Left lung (tissue), 10 donors: ENCODE measurements around the gene RNF187. TPM values are rescaled to one million over a fixed set of nuclear protein-coding genes. Genes with fewer than 3 reads are reported as not detected.

Experiments
- ATAC-seq: fragments of 200-7000 bp; cut with Tn5 transposase; one replicate; pipeline ENCODE4 v1.9.1; 2020; ENCODE audit warnings: moderate library complexity
- DNase-seq, 4 donors: peaks; one replicate each; pipeline ENCODE4 v3.0.0-alpha.2; 2013 to 2020
- H3K27ac ChIP-seq, 2 donors: fragments of 200-600 bp; sonication (generic) in 1 of 2; one replicate each; pipeline versions ENCODE4 v1.5.0 to v1.8.0; 2020 to 2021
- H3K27me3 ChIP-seq, 2 donors: fragments of 200-600 bp; sonication (generic) in 1 of 2; one replicate each; pipeline versions ENCODE4 v1.5.0 to v1.8.0; 2020 to 2021
- H3K36me3 ChIP-seq, 2 donors: fragments of 200-600 bp; sonication (generic) in 1 of 2; one replicate each; pipeline versions ENCODE4 v1.5.0 to v1.8.0; 2020 to 2021
- H3K4me1 ChIP-seq, 2 donors: fragments of 200-600 bp; one replicate each; pipeline ENCODE4 v1.8.0; 2021
- H3K4me3 ChIP-seq, 2 donors: fragments of 200-600 bp; sonication (generic) in 1 of 2; one replicate each; pipeline versions ENCODE4 v1.5.0 to v1.8.0; 2020 to 2021; ENCODE audit warnings: mild to moderate bottlenecking in 1 of 2
- H3K9me3 ChIP-seq, 2 donors: fragments of 200-600 bp; sonication (generic) in 1 of 2; one replicate each; pipeline versions ENCODE4 v1.5.0 to v1.8.0; 2020 to 2021
- CTCF ChIP-seq, 2 donors: fragments of 200-600 bp; sonication (generic) in 1 of 2; IDR thresholded peaks; one replicate each; pipeline versions ENCODE4 v1.5.0 to v1.8.0; 2021; ENCODE audit warnings: antibody characterized with exemption in 2 of 2
- intact Hi-C, 2 donors: fragments of 100-400 bp; cut with DNase I; formaldehyde crosslinking; loops; one replicate each; pipeline versions ENCODE4 v1.11.2 to v1.14.2; 2022
- polyA plus RNA-seq, 6 donors: library from polyadenylated mRNA; unstranded; fragments of 120-200 nt; gene quantifications; one replicate each; pipeline ENCODE4 v1.2.1, GENCODE V29; 2013; ENCODE audit not compliant: insufficient read length in 6 of 6
- total RNA-seq, 2 donors: library from RNA; stranded (reverse); fragmentation: NEBNext Ultra II Directional; extraction: Animal tissue kit (Norgen Biotek cat#: 25700); gene quantifications; one replicate each; pipeline ENCODE4 v1.2.1, GENCODE V29; 2021
- donor health status: DM: no; HTN: yes; CAD: no.
- donor health status: DM: no; HTN: no; CAD: no.

RNF187 gene
- total and polyA plus RNA-seq, 8 donors: 60.2 to 103 (median 78.4) TPM

- Histone ChIP-seq H3K4me1 (peaks cover 10 to 15% of the 10 kb centered on the region in 2 donors), H3K9me3 (no peaks in the 10 kb centered on the region), H3K36me3 (no peaks in the 10 kb centered on the region), H3K4me3 (no peak overlapping the region), H3K27me3 (peaks cover 39 to 49% of the 10 kb centered on the region in 2 donors), H3K27ac (no peak overlapping the region)
- DNase-seq (no peak), ATAC-seq (no peak)
- no peak for TF ChIP-seq CTCF (IDR thresholded peaks at IDR 0.05)
- intact Hi-C loops: no loop called here
These were observed 38.8 kb upstream of the RNF187 start for GRCh38 chr1:228448372-228448771.

GRCh38 chr1:228450200-228450599 is 37.0 kb upstream of the RNF187 start:
- peaks cover 23 to 37% of the 10 kb centered on the region in 2 donors for H3K27me3 ChIP-seq

GRCh38 chr1:228452194-228453021 is 34.8 kb upstream of the RNF187 start:
- intact Hi-C loops: no loop called here
- no peak for TF ChIP-seq CTCF (IDR thresholded peaks at IDR 0.05)
- ATAC-seq (no peak), DNase-seq (peak in 1 of 4 donors; percentile 68)
- Histone ChIP-seq H3K4me3 (no peak overlapping the region), H3K4me1 (peaks cover 0 to 13% of the 10 kb centered on the region in 2 donors), H3K27ac (no peak overlapping the region), H3K36me3 (no peaks in the 10 kb centered on the region), H3K27me3 (peaks cover 9 to 37% of the 10 kb centered on the region in 2 donors), H3K9me3 (no peaks in the 10 kb centered on the region)

More at GRCh38 chr1:228450200-228450599, 37.0 kb upstream of the RNF187 start:
- DNase-seq: no peak
- Histone ChIP-seq H3K4me1 (peaks cover 10 to 15% of the 10 kb centered on the region in 2 donors), H3K9me3 (no peaks in the 10 kb centered on the region), H3K36me3 (no peaks in the 10 kb centered on the region), H3K4me3 (no peak overlapping the region), H3K27ac (no peak overlapping the region)
- no peak for TF ChIP-seq CTCF (IDR thresholded peaks at IDR 0.05)
- no peak for ATAC-seq
- intact Hi-C loops: no loop called here

- Histone ChIP-seq H3K4me3 (no peak overlapping the region), H3K4me1 (peaks cover 0 to 19% of the 10 kb centered on the region in 2 donors), H3K36me3 (no peaks in the 10 kb centered on the region), H3K27ac (no peak overlapping the region), H3K27me3 (peaks cover 7 to 37% of the 10 kb centered on the region in 2 donors), H3K9me3 (no peaks in the 10 kb centered on the region)
- intact Hi-C loops: no loop called here
- no peak for ATAC-seq
- DNase-seq: no peak
- no peak for TF ChIP-seq CTCF (IDR thresholded peaks at IDR 0.05)
These were observed 34.1 kb upstream of the RNF187 start for GRCh38 chr1:228453022-228453560.

- Histone ChIP-seq H3K4me3 (no peak overlapping the region), H3K27ac (no peak overlapping the region), H3K36me3 (no peaks in the 10 kb centered on the region), H3K4me1 (peaks cover 0 to 24% of the 10 kb centered on the region in 2 donors), H3K9me3 (no peaks in the 10 kb centered on the region), H3K27me3 (peaks cover 7 to 40% of the 10 kb centered on the region in 2 donors)
- ATAC-seq (no peak), DNase-seq (no peak)
- TF ChIP-seq CTCF (IDR thresholded peaks at IDR 0.05): no peak
- intact Hi-C loops: no loop called here
These were observed 33.6 kb upstream of the RNF187 start for GRCh38 chr1:228453614-228454013.
